ENCODE measurements around the gene SPIN2A.

DNA sequence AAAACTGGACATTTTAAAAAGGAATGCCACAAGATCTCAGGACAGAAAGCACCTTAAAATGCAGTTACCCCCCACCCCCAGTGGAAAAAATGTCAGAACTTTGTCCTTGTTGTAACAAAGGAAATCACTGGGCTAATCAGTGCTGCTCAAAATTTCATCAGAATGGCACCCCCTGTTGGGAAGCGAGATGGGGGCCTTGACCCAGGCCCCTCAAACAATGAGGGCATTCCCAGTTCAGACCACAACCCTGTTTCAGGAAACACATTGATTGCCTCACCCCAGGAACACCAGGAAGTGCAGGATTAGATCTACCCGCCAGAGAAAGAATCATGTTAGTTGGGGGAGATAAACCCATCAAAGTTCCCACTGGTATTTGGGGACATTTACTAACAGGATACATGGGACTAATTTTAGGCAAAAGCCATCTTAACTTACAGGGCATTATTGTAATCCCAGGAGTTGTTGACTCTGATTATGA is 32.2 kb downstream of the SPIN2A start:
- TF ChIP-seq SIN3A (conservative IDR thresholded peaks at IDR 0.05 in 1 of 2, IDR thresholded peaks at IDR 0.05 in 1 of 2; ENCODE audit: low read depth in 1 of 2, low read length in 2 of 2) (no peak), EZH2 (IDR thresholded peaks at IDR 0.05; ENCODE audit: low read depth, low read length, severe bottlenecking) (no peak), ZNF274 (IDR thresholded peaks at IDR 0.05; ENCODE audit: borderline replicate concordance, extremely low read depth, low read length) (no peak), CREB1 (IDR thresholded peaks at IDR 0.05) (no peak), CHD1 (IDR thresholded peaks at IDR 0.05; ENCODE audit: low read depth, low read length) (no peak), JUND (IDR thresholded peaks at IDR 0.05; ENCODE audit: low read length) (no peak), TAF1 (IDR thresholded peaks at IDR 0.05; ENCODE audit: low read depth, low read length) (no peak), RNF2 (IDR thresholded peaks at IDR 0.05; ENCODE audit: borderline replicate concordance, low read depth, low read length, missing control alignments, poor library complexity, severe bottlenecking) (no peak), ASH2L (IDR thresholded peaks at IDR 0.05; ENCODE audit: low read length) (no peak), EP300 (IDR thresholded peaks at IDR 0.05; ENCODE audit: borderline replicate concordance in 1 of 2, low read depth in 2 of 2, low read length in 2 of 2) (no peak), RAD21 (IDR thresholded peaks at IDR 0.05 in 1 of 2, conservative IDR thresholded peaks at IDR 0.05 in 1 of 2; ENCODE audit: low read depth in 2 of 2, low read length in 2 of 2) (no peak), POLR2A (IDR thresholded peaks at IDR 0.05; ENCODE audit: control extremely low read depth in 1 of 2, low read depth in 2 of 2, low read length in 2 of 2) (no peak)
- TF ChIP-seq, protein P1, sequence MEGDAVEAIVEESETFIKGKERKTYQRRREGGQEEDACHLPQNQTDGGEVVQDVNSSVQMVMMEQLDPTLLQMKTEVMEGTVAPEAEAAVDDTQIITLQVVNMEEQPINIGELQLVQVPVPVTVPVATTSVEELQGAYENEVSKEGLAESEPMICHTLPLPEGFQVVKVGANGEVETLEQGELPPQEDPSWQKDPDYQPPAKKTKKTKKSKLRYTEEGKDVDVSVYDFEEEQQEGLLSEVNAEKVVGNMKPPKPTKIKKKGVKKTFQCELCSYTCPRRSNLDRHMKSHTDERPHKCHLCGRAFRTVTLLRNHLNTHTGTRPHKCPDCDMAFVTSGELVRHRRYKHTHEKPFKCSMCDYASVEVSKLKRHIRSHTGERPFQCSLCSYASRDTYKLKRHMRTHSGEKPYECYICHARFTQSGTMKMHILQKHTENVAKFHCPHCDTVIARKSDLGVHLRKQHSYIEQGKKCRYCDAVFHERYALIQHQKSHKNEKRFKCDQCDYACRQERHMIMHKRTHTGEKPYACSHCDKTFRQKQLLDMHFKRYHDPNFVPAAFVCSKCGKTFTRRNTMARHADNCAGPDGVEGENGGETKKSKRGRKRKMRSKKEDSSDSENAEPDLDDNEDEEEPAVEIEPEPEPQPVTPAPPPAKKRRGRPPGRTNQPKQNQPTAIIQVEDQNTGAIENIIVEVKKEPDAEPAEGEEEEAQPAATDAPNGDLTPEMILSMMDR (IDR thresholded peaks at IDR 0.05; ENCODE audit: control extremely low read depth in 1 of 3, insufficient read depth in 1 of 3, low read depth in 1 of 3, low read length in 3 of 3) = no peak
- TF ChIP-seq, protein P2, sequence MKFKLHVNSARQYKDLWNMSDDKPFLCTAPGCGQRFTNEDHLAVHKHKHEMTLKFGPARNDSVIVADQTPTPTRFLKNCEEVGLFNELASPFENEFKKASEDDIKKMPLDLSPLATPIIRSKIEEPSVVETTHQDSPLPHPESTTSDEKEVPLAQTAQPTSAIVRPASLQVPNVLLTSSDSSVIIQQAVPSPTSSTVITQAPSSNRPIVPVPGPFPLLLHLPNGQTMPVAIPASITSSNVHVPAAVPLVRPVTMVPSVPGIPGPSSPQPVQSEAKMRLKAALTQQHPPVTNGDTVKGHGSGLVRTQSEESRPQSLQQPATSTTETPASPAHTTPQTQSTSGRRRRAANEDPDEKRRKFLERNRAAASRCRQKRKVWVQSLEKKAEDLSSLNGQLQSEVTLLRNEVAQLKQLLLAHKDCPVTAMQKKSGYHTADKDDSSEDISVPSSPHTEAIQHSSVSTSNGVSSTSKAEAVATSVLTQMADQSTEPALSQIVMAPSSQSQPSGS (IDR thresholded peaks at IDR 0.05; ENCODE audit: low read length) = no peak

Data from H1 (cell line).